Gastroesophageal sphincter (tissue), 3 donors: ENCODE measurements around the gene FES.

Experiments used
- CTCF ChIP-seq, 4 experiments: fragments of 200-600 bp in 2 of 4; fragments of 450-650 bp in 2 of 4; sonication (generic) in 1 of 4; IDR thresholded peaks; one replicate each; pipeline ENCODE4 v1.5.1; 2017 to 2019; ENCODE audit warnings: antibody characterized with exemption in 4 of 4, mild to moderate bottlenecking in 2 of 4, moderate library complexity in 2 of 4
- POLR2A ChIP-seq, 2 donors: fragments of 450-650 bp; IDR thresholded peaks; one replicate each; pipeline ENCODE4 v1.6.1; 2017; ENCODE audit warnings: antibody characterized with exemption in 2 of 2, mild to moderate bottlenecking in 2 of 2, moderate library complexity in 1 of 2

DNA sequence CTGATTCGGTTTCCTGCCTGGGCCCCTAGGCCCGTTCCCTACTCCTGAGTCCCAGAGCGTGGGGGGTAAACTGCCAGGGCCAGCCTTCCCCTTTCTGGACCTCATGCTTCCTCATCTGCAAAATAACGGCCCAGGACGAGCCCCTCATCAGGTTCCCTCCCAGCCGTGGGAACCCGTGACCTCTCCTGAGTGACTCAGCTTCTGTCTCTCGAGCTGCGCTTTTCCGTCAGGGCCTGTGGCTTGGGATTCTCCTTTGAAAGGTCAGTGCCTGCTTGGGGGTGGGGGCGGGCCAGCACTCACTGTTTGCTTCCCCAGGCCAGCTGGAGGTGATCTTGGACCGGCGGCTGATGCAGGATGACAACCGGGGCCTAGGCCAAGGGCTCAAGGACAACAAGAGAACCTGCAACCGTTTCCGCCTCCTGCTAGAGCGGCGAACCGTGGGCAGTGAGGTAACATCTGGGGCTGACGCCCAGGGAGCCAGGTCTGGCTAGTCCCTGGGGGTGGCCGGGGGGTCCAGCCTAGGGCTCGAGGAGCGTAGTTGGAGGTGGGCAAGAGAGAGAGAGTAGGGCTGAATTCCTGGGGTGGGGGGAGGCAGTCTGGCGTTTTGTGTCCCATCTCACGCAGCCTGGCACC, 31.6 kb downstream of the FES start:
- TF ChIP-seq CTCF (IDR thresholded peaks at IDR 0.05) (no peak), POLR2A (IDR thresholded peaks at IDR 0.05) (no peak)
